Measurements from ENCODE around the gene NSG2. TPM values are rescaled to one million over a fixed set of nuclear protein-coding genes. Genes with fewer than 3 reads are reported as not detected.

The NSG2 gene
- total RNA-seq, 4 donors from 2014 or later, result 3.4 to 5.4 (median 3.9) TPM

GRCh38 chr5:174119468-174119881 lies 74.0 kb downstream of the NSG2 start:
- intact Hi-C loops (cut with DNase I), result no loop called here
- Histone ChIP-seq H3K27ac (replicated peaks in 1 of 4) (no peak overlapping the region), H3K27me3 (peaks cover 0 to 4% (median 0%) of the 10 kb centered on the region in 4 donors), H3K9me3 (no peaks in the 10 kb centered on the region), H3K36me3 (no peaks in the 10 kb centered on the region), H3K4me3 (no peak overlapping the region), H3K4me1 (no peaks in the 10 kb centered on the region)
- 62% methylated on average over 6 of the region's 8 CpGs for WGBS
- TF ChIP-seq POLR2A (IDR thresholded peaks at IDR 0.05; ENCODE audit: low read depth) (no peak), EP300 (IDR thresholded peaks at IDR 0.05) (no peak), CTCF (IDR thresholded peaks at IDR 0.05) (no peak), POLR2AphosphoS5 (IDR thresholded peaks at IDR 0.05) (no peak)
- no peak for DNase-seq (ENCODE audit: extremely low spot score)

GRCh38 chr5:174120401-174121005 lies 75.0 kb downstream of the NSG2 start:
- WGBS, result 58% methylated on average over 1 of the region's 1 CpG
- no peaks in the 10 kb centered on the region for H3K36me3 ChIP-seq
- H3K27ac ChIP-seq (replicated peaks in 1 of 4), result no peak overlapping the region
- peaks cover 0 to 8% (median 5%) of the 10 kb centered on the region in 4 donors for H3K9me3 ChIP-seq
- intact Hi-C loops (cut with DNase I), result no loop called here
- H3K4me3 ChIP-seq, result no peak overlapping the region
- H3K4me1 ChIP-seq, result no peaks in the 10 kb centered on the region
- TF ChIP-seq EP300 (IDR thresholded peaks at IDR 0.05) (no peak), CTCF (IDR thresholded peaks at IDR 0.05) (no peak), POLR2A (IDR thresholded peaks at IDR 0.05; ENCODE audit: low read depth) (no peak), POLR2AphosphoS5 (IDR thresholded peaks at IDR 0.05) (no peak)
- peaks cover 0 to 4% (median 0%) of the 10 kb centered on the region in 4 donors for H3K27me3 ChIP-seq
- DNase-seq (ENCODE audit: extremely low spot score), result no peak

- Histone ChIP-seq H3K36me3 (no peaks in the 10 kb centered on the region), H3K27ac (replicated peaks in 1 of 4) (no peak overlapping the region), H3K27me3 (no peaks in the 10 kb centered on the region), H3K9me3 (peaks cover 0 to 7% (median 0%) of the 10 kb centered on the region in 4 donors), H3K4me1 (peaks cover 0 to 3% (median 0%) of the 10 kb centered on the region in 4 donors), H3K4me3 (no peak overlapping the region)
- no peak for DNase-seq (ENCODE audit: extremely low spot score)
- 95% methylated on average over 1 of the region's 1 CpG for WGBS
- intact Hi-C loops (cut with DNase I), result no loop called here
- no peak for TF ChIP-seq EP300 (IDR thresholded peaks at IDR 0.05)
- TF ChIP-seq POLR2A (IDR thresholded peaks at IDR 0.05; ENCODE audit: low read depth), result no peak
- no peak for TF ChIP-seq POLR2AphosphoS5 (IDR thresholded peaks at IDR 0.05)
- no peak for TF ChIP-seq CTCF (IDR thresholded peaks at IDR 0.05)
These were observed 89.0 kb downstream of the NSG2 start for GRCh38 chr5:174134545-174134944.

- Histone ChIP-seq H3K4me3 (no peak overlapping the region), H3K27me3 (no peaks in the 10 kb centered on the region), H3K36me3 (no peaks in the 10 kb centered on the region), H3K27ac (replicated peaks in 1 of 4) (no peak overlapping the region), H3K4me1 (peaks cover 0 to 11% (median 2%) of the 10 kb centered on the region in 4 donors), H3K9me3 (no peaks in the 10 kb centered on the region)
- intact Hi-C loops (cut with DNase I), result no loop called here
- WGBS, result 34% methylated on average over 3 of the region's 3 CpGs
- TF ChIP-seq CTCF (IDR thresholded peaks at IDR 0.05) (no peak), EP300 (IDR thresholded peaks at IDR 0.05) (no peak), POLR2AphosphoS5 (IDR thresholded peaks at IDR 0.05) (no peak), POLR2A (IDR thresholded peaks at IDR 0.05; ENCODE audit: low read depth) (no peak)
- no peak for DNase-seq (ENCODE audit: extremely low spot score)
These were observed 94.1 kb downstream of the NSG2 start for GRCh38 chr5:174139623-174140022.

All from esophagus muscularis mucosa (tissue), 4 donors.